ENCODE measurements around the gene TUBB6. TPM values are rescaled to one million over a fixed set of nuclear protein-coding genes. Genes with fewer than 3 reads are reported as not detected.

TUBB6 gene
- total RNA-seq, 1 donor from 2014 or later: 560 TPM

Other genes starting within 250 kb of the TUBB6 start
- not detected for gene ANKRD62, start 214.4 kb upstream of the TUBB6 start, total RNA-seq
- gene CIDEA, start 53.9 kb upstream of the TUBB6 start, total RNA-seq: 138 TPM
- 44.8 TPM for gene AFG3L2, start 69.0 kb downstream of the TUBB6 start, total RNA-seq
- 4.4 TPM for gene PRELID3A, start 99.7 kb downstream of the TUBB6 start, total RNA-seq